ENCODE results near the gene ZNF438.

The ZNF438 gene

DNA sequence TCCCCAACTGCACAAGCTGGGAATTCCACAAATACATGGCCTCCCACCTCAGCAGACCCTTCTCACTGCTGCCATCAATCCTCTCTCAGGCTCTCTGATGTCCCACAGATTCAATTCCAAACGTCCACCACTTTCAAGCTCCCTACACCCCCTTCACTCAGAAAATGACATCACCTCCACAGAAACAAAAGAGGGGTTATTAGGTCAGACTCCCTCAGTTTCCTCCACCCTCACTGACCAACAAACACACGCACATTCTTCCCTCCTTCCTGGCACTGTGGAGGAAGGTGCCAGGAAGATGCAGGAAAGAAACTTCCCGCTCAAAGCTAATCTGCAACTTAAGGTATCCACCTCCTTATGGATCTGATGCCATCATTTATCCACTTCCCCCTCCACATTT is 18.3 kb downstream of the ZNF438 start:
- DNase-seq (ENCODE audit: low read depth) = no peak

DNA sequence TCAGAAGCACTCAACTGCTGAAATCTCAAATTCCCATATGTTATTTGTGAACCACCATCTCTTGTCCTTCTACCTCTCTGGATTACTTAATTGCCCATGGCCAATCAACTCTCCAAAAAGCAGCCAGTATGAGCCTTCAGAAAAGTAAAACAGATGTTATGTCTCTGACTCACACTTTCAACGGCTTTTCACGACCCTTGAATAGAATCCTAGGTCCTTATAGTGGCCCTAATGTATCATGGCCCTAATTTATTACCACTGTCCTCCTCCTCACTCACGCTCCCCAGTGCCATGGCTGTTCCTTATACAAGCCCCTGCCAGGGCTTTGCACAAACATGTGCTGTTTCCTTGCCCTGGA is 20.0 kb downstream of the ZNF438 start:
- DNase-seq (ENCODE audit: low read depth) = no peak

DNA sequence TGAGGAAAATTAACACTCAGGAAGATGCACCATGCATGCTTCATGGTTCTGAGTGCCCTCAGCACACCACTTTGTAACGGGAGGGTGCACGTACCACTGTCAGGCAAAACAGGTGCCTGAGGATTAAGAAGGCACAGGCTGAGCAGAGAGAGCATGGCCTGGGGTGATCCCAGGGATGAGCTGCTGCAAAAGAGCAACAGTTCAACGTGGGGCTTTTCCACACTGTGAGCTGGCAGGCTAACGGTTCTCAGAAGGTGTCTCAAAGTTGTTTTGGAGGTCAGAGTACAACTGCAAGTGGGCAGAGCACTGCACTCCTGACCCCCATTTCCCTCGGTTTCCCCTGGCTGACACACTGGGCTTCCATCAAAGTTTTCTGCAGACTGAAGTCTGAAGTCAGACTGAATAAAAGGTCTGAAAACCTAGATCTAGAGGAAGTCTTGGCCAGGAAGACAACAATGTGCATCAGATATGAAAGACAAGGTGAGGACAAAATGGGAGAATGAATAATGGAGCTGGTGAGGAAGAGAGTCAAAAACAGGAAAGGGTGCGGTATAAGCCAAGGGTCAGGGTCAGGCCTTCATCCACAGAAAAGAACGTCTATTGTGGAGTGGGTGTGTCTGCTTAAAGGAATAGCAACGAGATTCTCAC is 20.5 kb downstream of the ZNF438 start:
- DNase-seq (ENCODE audit: low read depth) = no peak

DNA sequence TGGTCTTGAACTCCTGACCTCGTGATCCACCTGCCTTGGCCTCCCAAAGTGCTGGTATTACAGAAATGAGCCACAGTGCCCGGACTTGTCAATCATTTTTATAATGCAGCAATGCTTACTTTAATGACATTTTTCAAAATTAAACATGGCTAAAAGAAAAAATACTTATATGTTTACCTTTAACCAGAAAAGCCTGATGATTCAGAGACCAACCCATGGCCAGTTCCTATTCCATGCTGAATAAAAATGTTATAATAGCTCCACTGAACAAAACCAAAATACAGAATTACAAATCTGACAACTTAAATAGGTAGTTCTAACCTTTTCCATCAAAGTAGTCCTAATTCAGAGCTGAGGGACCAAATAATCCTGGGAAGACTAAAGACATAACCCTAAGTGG is 21.6 kb downstream of the ZNF438 start:
- no peak for DNase-seq (ENCODE audit: low read depth)

DNA sequence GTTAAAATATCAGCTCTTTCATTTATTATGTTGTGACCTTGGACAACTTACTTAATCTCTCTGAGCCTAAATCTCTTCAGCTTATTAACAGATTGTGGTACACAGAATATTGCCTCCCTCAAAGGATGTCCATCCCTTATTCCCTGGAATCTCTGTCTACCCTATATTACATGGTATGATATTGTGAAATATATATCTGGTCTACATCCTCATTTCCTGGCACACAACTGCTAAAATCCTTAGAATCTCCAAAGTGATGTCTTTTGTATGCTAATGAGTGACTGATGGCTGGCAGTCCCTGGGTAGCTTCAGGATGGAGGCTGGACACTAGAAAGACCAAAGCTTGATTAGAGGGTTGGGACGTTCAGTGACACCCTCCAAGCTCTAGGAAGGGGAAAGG is 25.8 kb downstream of the ZNF438 start:
- DNase-seq (ENCODE audit: low read depth) = no peak

DNA sequence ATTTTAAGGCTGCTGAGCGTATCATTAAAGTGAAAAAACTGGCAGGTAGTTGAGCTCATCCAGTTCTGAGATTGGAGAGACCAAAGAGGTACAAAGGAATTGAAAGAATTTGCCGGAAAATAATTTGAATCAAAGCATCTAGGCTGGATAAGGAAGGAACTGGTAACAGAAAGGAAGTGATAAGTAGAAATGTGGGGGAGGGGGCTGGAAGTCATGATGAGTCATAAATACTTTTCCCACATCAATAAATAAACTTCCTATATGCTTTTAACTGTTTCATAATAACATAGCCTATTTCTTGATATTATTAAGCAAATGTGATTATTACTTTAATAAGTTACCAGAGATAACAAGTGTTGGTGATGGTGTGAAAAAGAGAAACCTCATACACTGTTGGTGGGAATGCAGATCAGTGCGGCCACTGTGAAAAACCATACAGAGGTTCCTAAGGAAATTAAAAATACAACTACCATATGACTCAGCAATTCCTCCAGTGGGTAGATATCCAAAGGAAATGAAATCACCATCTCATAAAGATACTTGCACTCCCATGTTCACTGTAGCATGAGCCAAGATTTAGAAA is 27.0 kb downstream of the ZNF438 start:
- DNase-seq (ENCODE audit: low read depth) = no peak

DNA sequence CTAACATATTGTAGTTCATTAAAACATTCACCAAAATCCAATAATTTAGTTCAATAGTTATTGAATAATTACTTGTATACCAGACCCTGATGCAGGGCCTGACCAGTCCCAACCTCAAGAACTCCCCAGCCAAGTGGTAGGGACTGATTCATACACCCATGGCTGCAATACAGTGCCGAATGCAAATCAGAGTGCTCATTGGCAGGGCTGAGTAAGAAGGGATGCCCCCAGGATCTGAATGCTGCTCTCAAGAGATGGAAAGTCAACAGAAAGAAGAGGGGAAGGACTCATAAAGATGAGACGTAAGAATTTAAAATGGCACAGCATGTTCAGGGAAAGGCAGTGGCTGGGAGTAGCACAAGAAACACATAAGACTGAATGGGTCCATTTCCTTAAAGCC is 29.9 kb downstream of the ZNF438 start:
- no peak for DNase-seq (ENCODE audit: low read depth)

DNA sequence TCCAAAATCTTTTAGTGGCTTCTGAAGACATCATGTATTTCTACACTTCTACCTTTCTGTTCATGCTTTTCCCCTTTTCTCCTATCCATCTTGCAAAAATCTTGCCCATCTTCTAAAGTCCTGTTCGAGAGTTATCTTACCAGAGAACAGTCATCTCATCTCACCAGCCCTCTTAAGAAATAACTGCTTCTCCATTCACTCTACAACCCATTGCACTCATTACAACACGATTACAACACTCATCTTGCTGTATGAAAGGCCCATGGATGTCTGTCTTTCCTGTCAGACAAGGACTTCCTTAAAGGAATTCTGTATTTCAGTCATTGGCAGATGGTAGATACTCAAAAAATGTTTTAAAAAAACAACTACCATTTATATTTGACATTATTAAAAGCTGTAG is 30.8 kb downstream of the ZNF438 start:
- DNase-seq (ENCODE audit: low read depth) = no peak

DNA sequence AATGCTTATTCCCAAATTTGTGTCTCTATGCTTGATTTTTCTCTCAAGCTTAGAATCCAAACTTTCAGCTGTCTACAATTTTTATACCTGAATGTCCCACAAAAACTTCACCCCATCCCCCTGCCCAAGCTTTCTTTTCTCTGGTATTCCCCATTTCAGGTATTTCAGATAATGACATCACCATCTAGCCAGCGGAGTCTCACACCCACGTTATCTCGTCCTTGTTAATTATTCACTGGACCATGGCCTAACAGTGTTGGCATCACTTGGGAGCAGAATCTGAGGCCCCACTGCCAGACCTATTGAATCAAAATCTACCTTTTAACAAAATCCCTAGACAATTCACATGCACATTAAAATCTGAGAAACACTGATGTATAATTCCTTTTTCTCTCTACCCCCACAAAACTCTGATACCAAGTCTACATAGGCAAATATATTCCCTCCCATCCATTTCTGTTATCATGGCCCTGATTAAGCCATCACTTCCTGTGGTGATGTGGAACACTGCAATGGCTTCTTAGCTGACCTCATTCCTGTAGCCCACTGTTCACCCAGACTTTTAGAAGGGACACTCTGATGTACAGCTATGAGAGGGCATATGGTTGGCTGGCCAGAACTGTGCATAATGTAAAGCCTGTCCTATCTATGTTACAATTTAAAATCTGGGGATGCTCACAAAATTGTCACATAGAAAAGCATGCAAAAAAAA is 31.4 kb downstream of the ZNF438 start:
- no peak for DNase-seq (ENCODE audit: low read depth)

DNA sequence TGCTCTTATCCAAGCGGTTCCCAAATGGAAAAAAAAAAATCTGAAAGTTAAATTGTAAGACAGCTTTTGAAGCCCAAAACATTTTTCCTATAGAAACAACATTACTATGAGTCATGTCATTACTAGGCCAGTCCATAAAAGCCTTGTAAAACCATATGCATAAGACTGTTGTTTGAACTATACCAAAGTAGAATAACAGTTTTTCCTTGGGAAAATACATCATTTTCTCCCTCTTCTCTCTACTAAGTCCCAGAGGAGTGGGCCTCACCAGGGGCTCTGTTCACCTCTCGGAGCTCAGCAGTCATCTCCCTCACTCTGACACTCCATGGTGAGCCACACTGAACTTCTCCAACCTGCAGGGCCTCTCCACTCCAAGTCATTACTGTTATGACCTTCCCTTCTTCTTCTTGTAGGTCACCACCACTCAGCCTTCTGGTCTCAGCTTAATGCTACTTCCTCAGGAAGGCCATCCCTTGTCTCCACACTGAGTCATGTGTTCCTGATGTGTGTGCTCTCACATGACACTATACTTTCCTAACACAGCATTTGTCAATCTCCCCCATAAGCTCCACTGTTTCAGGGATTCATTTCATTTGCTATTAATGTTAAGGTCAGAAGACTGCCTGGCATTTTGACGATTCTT is 32.5 kb downstream of the ZNF438 start:
- DNase-seq (ENCODE audit: low read depth) = peak; percentile 4

DNA sequence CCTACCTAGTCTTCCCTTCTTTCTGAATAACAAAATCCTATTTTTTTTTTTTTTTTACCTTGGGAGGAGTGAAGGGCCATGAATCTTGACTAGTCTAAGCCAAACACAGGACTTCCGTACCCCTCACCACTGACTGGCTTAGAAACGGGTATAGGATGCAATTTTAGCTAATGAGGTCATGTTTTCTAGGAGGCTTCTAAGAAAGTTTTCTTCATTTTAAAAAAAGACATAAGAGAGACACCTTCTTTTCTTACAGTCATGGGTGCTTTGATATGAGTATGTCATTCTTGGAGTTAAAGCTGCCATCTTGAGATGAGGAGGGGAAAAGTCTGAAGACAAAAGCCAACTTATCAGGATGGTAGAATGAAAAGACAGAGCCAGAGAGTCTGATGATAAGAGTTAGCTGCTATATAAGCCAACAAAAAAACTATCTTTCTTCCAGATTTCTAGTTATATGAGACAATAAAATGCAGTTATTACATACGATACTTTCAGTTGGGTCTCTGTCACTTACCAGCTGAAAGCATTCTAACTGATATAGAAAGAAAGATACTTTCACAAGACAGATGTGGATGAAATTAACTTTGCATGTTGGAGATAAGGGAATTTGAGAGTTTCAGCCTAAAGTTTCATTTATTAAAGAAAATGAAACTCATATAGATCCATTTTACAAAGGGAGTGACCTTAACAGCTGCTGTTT is 34.0 kb downstream of the ZNF438 start:
- no peak for DNase-seq (ENCODE audit: low read depth)

DNA sequence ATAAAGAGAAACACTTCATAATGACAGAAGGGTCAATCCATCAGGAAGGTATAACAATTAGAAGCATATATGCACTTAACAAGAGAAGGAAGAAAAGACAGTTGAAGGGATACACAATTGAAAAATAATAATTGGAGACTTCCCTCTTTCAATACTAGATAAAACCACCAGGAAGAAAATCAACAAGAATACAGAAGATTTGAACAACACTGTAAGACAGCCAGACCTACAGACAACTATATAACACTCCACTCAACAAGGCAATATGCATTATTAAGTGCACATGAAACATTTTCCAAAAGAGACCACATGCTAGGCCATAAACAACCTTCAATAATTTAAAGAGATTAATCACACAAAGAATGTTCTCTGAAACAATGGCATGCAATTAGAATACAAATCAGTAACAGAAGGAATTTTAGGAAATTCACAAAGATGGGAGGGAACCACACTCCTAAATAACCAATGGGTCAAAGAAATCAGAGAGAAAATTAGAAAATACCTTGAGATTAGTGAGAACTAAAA is 35.1 kb downstream of the ZNF438 start:
- DNase-seq (ENCODE audit: low read depth) = no peak

DNA sequence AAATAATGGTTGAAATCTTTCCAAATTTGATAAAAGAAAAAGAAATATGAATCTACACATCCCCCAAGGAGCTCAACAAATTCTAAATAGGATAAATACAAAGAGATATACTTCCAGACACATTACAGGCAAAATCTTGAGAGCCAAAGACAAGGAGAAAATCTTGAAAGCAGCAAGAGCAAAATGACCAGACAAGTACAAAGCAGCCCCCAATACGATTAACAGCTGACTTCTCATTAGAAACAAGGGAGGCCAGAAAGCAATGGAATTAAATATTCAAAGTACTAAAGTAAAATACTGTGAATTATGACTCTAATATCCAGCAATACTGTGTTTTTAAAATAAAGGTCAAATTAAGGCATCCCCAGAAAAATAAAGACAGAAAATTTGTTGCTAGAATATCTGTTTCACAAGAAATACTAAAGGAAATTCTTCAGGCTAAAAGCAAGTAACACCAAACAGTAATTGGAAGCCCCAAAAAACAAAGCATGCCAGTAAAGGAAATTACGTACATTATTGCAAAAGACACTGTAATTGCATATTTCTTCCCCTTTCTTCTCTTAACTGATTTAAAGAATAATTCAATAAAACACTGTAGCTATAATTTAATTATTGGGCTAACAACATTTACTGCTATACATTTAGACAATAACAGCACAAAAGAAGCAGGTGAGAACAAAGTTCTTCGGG is 36.4 kb downstream of the ZNF438 start:
- DNase-seq (ENCODE audit: low read depth) = no peak

DNA sequence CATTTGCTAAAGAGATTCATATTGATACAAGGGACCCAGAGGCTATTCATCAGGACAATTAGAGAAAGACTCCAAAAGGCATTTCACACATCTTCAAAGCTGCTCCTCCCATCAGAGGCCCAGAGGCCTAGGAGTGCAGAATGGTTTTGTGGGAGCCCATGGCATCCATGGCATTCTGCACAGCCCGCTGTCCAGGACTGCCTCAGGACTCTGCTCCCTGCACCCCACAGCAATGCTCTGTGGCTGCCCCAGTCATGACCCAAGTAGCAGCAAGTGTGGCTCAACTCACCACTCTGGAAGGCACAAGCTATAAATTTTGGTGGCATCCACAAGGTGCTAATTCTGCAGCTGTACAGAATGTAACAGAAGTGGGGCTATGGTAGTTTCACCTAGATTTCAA is 38.5 kb downstream of the ZNF438 start:
- DNase-seq (ENCODE audit: low read depth) = no peak

DNA sequence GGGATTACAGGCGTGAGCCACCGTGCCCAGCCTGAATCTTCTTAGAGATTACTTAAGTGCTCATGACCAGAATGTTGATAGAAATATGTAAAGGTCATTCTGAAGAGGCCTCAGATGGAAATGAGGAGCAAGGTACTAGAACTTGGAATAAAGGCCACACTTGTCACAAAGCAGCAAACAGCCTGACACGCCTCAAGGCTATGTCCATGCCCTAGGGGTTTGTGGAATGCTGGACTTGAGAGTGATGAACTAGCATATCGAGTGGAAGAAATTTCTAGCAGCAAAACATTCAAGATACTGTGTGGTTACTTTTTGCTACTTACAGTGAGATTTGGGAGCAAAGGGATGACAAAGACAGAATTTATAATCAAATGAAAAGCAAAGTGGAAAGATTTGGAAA is 39.0 kb downstream of the ZNF438 start:
- DNase-seq (ENCODE audit: low read depth) = no peak

DNA sequence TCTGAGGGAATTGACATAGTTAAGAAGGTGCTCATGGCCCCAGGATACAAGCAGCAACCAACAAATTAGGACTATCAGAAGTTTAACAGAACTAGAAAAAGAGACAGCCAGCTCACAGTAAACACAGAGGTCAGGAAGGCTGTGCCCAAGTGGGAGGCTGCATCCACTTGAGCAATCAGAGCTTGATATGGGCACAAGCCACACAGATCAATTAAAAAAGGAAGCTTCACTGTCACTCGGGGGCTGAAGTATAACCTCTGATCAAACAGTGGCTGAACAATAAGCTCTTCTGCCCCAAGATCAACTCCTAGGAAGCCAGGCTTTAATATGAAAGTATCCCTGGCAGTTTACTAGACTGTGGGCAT is 40.0 kb downstream of the ZNF438 start:
- DNase-seq (ENCODE audit: low read depth) = no peak

DNA sequence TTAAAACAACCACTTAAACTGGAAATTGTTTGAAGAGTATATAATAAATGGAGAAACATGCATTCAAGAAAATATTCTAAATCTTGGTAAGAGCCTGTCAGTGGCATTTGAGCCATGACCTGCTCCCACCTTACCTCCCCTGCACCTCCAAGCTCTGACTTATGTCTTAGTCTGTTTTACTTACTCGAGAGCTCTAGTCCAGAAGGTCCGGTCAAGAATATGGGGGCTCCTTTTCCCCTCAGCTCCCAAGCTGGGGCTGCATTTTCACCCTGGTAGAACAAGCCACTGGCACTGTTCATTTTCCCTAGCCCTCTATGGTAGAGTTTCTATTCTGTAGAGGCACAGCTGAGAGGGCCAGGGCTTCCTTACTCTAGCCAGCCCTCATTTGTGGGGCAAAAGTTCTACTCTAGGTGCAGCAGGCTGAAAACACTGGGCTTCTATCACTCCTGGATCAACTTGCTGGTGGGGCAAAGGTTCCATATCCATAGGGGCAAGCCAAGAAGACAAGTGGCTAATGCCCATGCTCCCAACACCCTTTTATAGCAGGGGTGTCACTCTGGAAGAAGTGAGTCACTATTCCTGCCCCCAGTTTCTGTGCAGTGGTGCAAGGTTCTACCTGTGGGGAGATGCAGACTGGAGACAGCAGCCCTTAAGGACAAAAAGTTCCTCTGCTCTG is 40.6 kb downstream of the ZNF438 start:
- no peak for DNase-seq (ENCODE audit: low read depth)

DNA sequence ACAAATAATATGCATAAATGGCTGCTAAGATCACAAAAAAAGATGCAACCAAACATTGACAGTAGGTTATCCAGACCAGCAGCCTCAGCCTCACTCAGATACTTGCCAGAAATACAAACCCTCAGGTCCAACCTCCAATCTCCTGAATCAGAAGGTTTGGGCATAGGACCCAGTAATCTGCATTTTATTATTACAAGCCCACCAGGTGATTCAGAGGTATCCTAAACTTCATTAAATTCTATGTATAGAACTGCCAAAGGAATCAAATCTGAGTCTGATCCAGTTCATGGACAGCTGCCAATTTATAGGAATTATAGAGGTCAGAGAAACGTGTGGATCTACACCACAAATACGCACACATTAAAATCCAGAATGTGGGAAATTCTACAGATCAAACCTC is 41.3 kb downstream of the ZNF438 start:
- DNase-seq (ENCODE audit: low read depth) = no peak

DNA sequence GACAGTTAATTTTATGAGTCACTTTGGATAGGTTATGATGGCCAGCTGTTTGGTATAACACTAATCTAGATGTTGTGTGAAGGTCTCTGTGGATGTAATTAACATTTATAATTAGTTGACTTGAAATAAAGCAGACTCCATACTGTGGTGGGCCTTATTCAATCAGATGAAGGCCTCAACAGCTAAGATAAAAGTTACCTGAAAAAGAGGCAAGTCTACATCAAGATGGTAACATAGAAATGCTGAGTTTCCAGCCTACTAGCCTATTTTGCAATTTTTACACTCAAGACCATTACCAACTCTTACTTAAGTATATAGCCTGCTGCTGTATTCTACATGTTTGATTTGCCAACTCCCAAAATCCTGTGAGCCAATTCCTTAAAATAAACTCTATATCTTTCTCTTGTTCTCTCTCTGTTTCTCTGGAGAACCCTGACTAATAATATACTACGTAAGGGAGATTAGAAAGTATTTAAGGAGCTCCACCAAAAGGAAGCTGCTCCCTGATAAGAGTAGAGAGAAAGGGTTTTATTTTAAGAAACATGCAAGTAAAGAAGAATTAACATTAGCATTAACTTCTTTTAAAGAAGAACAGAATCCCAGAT is 42.7 kb downstream of the ZNF438 start:
- no peak for DNase-seq (ENCODE audit: low read depth)

DNA sequence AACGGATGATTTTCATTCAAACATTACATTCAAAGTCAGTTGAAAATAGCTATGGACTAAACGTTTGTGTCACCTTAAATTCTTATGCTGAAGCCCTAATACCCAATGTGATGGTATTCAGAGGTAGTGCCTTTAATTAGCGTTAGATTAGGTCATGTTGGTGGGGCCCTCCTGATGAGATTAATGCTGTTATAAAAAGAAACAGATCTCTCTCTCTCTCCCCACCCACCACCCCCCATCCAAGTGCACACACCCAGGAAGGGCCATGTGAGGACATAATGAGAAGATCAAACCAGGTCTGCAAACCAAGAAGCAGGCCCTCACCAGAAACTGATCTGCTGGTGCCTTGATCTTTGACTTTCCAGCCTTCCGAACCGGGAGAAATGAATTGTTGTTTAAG is 44.2 kb downstream of the ZNF438 start:
- DNase-seq (ENCODE audit: low read depth) = no peak

DNA sequence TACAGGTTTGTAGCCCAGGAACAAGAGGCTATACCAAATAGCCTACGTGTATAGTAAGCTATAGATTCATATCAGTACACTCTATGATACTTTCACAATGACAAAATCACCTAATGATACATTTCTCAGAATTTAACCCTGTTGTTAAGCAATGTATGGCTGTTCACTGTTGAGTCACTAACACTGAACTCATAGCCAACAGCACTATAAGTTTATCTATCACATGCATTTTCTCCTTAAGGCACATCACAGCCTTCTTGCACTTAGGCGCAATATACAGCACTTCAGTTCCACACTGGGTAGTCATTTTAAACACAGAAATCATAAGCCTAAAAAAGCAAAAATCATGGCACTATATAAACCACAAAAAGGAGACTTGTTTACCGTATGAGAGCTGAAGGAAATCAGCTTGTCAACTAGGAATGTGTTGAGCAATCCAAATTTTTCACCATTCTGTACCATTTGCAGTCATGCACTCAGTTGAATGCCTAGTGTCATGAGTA is 45.6 kb downstream of the ZNF438 start:
- DNase-seq (ENCODE audit: low read depth) = no peak
